Stimulated activated CD8-positive, alpha-beta memory T cell treated with anti-CD3 and anti-CD28 coated beads, Interleukin-4, amount 100 ng/mL, for 4 hours (primary cell): ENCODE measurements around the gene PPIL6.
A peak's percentile ranks its signal among the peaks of the same experiment; 100 is the strongest.
"Not testable (repeated sequence)": the region's sequence is repeated elsewhere in the genome, so short reads cannot be mapped to it uniquely, and the experiment has no call there.

Experiments used
- DNase-seq, 2 donors: peaks; one replicate each; pipeline ENCODE4 v3.0.0-alpha.2; 2020; ENCODE audit warnings: low read depth in 2 of 2, low spot score in 1 of 2

Gene PPIL6

GRCh38 chr6:109467696-109468095, 27.3 kb upstream of the PPIL6 start:
- DNase-seq = no peak

DNA sequence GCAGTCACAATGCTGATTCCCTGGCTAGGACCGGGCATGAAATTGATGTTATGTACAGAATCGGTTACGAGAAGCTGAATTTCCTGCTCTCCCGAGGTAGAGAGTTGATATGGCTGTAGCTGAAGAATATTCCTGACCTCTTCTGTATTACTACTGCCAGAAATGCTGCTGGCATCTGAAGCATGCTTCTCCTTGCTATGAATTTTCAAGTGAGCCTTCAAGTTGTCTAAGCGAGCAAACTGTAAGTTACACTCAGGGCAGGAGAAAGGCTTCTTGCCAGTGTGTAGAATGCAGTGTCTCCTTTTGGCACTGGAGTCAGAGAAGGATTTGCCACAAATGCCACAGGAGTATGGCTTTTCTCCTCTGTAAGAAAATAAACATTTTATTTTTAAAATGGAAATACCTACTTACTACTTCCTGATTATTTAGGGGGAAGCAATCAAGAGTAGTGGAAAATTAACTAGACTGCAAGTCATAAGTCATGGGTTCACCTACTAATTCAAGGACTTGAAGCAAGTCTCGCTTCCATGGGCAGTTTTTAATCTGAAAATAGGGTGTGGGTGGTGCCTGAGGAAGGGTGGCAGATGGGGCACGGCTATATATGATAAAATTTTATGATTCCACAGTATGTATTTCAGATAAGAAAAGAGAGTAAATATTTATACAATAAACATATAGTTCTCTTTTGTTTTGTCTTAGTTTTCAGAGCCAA, 25.9 kb upstream of the PPIL6 start:
- no peak for DNase-seq

- no peak for DNase-seq
These were observed 25.3 kb upstream of the PPIL6 start for GRCh38 chr6:109465772-109466171.

DNA sequence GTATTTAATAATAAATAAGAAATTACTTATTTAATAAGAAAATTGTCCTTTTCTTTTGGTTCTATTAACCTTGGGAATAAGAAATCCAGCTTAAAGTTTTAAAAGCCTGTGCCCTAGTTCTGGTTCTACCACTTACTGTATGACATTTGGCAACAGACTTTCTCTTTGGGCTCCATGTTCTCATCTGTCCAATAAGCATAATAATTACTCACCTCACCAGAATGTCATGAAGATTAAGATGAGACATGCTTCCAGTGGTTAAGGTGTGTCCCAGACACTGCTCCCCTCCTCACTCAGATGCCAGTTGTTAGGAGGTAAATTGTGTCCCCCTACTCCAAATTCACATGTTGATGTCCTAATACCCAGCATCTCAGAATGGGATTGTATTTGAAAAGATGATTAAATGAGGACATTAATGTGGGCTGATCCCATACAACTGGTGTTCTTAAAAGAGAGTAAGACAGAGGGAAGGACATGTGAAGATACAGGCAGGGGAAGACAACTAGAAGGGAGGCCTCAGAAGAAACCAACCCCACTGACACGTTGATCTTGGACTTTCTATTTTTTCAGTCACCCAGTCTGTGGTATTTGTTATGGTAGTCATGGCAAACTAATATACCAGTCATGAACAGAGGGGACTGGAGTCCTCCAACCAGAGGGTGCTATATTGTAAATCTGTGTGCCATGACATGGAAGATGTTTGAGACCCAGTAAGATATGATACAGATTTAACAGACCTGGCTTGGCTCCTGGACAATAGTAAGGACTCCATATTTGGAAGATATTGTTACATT, 21.5 kb upstream of the PPIL6 start:
- DNase-seq = no peak

DNA sequence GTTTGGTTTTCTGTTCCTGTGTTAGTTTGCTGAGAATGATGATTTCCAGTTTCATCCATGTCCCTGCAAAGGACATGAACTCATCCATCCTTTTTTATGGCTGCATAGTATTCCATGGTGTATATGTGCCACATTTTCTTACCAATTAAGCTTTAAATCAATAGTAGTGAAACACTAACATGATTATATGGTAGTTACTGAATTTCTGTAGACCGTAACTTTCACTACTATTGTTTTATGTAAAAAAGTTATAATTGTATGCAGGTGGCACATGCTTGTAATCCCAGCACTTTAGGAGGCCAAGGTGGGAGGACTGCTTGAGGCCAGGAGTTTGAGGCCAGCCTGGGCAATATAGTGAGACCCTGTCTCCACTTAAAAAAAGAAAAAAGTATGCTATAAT, 20.8 kb upstream of the PPIL6 start:
- not testable (repeated sequence) for DNase-seq

- no peak for DNase-seq
These were observed 19.9 kb upstream of the PPIL6 start for GRCh38 chr6:109460161-109460829.

GRCh38 chr6:109458774-109459531, 18.5 kb upstream of the PPIL6 start:
- peak in 1 of 2 donors; percentile 32 for DNase-seq

DNA sequence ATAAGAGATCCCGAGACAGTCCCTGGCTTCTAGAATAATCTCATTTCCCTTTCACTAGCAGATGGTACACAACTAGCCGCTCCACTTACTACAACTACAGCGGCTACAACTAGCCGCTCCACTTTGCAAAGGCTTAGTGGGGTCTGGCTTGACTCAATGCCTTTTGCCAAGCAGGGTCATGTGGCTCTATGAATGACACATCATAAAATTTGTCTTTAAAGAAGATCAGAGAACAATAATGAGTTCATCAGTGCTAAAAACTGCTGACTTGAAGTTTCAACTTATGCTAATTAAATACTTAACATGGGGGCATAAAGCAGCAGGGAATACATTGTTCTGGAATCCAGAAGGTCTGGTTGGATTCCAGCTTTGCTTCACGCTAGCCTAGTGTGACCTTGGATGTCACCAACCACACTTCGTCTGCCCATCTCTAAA, 17.2 kb upstream of the PPIL6 start:
- no peak for DNase-seq

GRCh38 chr6:109456710-109457561, 16.5 kb upstream of the PPIL6 start:
- no peak for DNase-seq

GRCh38 chr6:109456111-109456583, 15.7 kb upstream of the PPIL6 start:
- DNase-seq = no peak

DNA sequence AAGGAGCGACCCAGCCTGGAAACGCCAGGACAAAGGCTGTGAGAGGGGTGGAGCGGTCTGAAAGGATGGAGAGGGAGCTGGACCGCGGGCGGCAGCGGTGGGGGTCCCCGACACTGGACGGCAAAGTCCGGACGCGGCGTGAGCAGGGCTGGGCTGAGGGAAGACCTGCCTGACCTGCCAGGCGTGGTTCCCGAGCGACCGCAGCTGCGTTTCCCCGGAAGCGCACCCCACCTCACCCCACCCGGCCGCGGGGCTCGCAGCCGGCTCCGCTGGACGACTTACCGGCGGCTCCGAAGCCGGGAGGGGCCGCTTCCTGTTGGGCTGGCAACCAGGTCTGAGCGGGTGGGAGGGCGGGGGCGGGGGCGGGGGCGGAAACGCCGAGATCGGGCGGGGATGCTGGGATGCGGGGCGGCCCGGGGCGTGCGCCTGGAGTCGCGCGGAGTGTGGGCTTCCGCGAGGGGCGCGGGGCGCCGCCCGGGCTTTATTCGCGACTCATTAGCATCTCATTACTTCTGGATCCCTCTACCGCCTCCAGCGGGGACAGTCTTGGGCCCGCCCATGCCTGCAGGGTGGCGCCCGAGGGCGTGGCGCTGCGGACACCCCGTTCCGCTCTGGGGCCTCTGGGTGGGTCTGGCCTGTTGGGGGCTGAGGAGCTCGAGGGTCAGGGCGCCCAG, 15.1 kb upstream of the PPIL6 start, which contains the start of gene MICAL1:
Gene MICAL1, minus strand, starts transcription at position 336 of the 674 bp plus-strand sequence. CDS start 1,576 bp downstream, outside the sequence.
- DNase-seq = peak in 1 of 2 donors; percentile 38

DNA sequence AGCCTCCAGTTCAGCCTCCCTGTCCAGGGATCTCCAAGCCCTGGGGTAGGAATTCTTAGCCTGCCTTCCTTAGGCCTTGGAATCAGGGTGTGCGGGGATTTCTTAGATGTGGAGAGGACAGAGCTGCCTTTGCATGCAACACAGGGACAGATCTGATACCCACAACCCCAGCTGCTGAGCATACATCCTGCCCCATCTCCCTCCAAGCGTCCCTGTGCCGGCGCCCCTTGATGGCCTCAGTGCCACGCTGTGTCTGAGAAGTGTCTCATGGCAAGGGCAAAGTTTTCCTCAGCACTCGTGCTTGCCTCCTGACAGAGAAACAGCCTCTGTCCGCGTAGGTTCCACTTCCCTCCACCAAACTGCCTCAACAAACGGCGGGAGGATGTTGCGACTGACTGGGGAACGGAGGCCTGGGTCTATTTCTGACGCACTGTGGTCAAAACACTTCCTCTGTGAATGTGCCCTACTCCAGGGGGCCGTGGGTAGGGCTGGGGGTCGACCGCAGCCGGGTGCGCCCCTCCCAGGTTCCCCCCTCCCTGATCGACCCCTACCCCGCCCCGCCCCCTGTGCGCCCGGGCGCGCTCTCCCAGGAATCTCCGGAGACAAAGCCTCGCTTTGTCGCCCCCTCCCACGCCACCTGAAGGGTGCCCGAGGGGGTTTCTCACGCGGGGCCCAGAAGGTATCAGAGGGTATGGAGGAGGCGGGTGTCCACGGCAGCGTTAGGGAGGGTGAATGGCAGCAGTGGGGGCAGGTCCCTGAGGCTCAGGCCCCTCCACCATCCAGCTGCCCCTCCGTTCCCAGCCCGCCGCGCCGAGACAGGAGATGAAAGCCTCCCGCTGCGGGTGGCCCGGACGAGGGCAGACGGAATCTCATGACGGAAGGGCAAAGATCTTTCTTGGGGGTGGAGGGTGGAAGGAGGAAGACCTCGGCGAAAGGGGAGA, 14.3 kb upstream of the PPIL6 start:
- DNase-seq = peak; percentile 32 to 55

GRCh38 chr6:109453594-109454495, 13.4 kb upstream of the PPIL6 start:
- no peak for DNase-seq

DNA sequence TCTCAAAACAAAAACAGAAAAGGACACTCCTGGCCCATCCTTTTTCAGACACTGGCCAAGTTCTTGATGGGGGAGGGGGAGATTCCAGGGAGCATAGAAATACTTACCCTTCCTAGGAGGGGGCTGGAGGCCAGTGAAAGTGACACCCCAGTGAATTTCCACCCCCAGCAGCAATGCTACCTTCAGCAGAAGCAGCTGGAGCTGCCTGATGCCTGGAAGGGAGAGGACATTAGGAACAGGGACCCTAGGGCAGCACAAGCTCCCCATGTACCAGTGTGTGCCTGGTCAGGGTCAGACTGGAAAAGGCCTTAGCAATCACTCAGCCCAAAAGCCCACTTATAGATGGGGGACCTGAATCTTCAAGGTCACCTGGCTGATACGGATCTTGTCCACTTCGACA, 12.7 kb upstream of the PPIL6 start:
- DNase-seq = no peak

- DNase-seq = no peak
These were observed 11.8 kb upstream of the PPIL6 start for GRCh38 chr6:109452181-109452580.

- DNase-seq = no peak
These were observed 10.9 kb upstream of the PPIL6 start for GRCh38 chr6:109451376-109451775.

GRCh38 chr6:109450801-109451200, 10.4 kb upstream of the PPIL6 start:
- no peak for DNase-seq
